SW 1271 (cell line): ENCODE measurements around the gene CLDN5.

Experiments used
- DNase-seq, 2 experiments: peaks; one replicate each; lab custom pipeline; 2025; lab: John Stamatoyannopoulos, UW

Gene CLDN5

DNA sequence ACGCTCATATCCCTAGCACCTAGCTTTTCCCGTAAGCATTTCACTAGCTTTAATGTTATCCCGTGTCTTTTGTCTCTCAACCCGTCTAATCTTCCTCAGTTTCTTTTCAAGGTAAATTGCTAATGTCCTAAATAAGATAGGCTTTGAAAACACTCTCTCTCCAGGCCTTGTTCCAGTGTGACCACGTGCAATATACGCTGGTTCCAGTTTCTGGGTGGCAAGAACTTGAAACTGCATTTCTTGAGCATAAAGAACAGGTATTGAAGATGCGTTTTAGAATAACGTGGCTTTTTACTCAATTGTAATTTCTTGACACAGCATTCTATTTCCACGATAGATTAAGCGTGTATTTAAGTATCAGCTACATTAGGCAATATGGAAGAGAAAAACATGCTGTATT lies 43.4 kb downstream of the CLDN5 start:
- no peak for DNase-seq

DNA sequence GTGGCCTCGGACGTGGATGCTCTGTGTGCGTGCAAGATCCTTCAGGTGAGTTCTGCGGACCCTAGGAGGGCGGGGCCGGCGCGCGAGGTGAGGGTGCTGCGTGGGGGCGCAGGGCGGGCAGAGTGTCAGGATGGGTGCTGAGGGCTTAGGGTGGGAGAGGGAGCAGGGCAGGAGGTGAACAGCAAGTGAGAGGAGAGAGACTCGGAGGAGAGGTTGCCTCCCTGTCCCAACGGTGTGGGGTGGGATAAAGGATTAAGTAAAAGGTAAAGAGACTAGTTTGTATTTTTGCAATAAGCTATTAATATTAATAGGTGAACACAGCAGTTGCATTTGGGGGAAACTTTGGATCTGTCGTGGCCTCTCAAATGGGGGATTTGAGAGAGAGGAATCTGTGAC lies 44.0 kb downstream of the CLDN5 start:
- no peak for DNase-seq

DNA sequence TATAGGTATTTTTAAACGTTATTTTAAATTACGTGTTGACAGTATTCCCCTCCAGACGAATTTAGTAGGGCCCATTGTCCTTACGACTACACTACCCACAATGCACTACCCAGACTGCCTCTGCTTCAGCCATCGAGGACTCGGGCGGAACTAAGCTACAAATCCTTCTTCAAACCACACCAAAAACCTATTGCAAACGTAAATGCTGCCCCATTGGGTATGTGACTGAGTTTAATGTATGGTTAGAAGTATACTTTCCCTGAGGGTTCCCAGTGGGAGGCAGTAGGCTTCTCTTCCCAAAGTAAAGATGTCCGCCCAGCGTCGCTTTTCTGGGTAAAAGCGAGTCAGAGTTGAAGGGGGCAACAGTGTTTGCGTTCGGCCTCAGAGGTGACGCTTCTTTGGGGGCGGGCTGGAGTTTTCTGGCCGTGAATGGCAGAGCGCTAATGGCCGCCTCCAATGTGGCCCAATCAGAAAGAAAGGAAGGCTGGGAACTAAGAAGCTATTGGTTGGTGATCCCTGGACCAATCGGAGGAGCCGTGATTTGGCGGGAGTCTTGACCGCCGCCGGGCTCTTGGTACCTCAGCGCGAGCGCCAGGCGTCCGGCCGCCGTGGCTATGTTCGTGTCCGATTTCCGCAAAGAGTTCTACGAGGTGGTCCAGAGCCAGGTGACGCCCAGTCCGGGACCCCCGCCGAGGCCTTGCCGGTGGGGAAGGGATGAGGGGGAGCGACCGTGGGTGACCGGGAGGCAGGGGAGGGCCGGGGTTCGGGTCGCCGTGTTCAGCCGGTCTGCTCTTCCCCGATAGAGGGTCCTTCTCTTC lies 44.6 kb downstream of the CLDN5 start, which contains the start of gene CDC45:
Gene CDC45 (plus strand): TSS at position 566 of the 818 bp plus-strand sequence. CDS start 49 bp downstream, at position 615.
- DNase-seq, result peak; percentile 87 to 96

DNA sequence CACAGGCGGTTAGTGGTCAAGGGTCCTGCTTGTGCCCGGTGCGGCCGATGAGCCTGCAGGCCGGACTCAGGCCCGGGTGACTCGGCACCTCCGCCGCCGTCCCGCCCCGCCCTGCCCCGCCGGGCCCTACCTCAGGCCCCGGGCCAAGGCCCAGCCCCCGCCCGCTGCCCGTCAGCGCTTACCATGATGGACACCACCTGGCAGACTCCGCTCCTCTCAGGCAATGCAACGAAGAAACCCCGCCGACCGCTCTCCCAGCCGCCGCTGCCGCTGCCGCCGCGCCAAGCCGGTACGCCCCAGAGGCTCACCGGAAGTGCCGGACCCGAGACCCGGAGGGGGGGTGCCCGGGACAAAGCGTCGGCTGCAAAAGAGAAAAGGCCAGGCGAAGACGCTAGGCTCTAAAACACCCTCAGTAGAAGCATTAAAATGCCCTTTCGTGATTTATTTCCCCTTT lies 45.3 kb downstream of the CLDN5 start, which contains the start of gene UFD1:
Gene UFD1 (minus strand): TSS at position 293 of the 454 bp plus-strand sequence. CDS start 108 bp downstream, at position 185.
- DNase-seq, result peak in 1 of 2 experiments; percentile 82

DNA sequence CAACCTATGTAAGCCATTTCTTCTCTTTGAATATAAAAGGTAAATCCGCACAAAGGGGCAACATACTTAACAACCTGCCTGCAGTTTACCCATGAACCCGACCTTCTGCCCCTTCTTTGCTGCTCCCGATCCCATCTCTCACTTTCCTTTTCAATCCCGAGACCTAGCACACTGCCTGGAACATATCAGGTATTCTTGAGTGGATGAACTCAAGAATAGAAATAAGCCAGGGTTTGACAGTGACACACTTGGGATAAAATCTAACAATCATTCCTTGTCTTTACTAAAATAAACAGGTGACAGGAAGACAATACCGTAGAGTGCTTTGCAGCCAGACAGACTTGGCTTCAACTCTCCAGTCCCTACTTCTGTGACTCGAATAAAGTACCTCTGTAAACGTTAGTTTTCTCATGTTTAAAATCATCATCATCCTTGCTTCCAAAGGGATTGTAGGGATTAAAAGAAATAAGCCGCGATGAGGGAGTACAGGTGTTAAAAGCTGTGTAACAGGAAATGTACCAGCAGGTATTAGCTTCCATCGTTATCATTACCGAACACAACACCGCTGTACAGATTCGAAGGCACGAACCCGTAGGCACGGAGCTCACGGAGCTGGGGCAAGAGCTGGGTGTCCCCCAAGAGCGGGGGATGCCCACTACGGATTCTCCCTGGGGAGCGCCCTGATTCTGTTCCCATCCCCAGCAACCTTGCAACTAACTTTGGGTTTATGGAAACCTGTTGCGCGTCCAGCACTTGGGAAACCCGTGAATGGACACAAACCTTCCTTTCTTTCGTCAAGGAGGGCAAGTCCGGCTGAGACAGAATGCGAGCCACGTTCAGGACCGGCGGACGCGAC lies 45.9 kb downstream of the CLDN5 start:
- no peak for DNase-seq

DNA sequence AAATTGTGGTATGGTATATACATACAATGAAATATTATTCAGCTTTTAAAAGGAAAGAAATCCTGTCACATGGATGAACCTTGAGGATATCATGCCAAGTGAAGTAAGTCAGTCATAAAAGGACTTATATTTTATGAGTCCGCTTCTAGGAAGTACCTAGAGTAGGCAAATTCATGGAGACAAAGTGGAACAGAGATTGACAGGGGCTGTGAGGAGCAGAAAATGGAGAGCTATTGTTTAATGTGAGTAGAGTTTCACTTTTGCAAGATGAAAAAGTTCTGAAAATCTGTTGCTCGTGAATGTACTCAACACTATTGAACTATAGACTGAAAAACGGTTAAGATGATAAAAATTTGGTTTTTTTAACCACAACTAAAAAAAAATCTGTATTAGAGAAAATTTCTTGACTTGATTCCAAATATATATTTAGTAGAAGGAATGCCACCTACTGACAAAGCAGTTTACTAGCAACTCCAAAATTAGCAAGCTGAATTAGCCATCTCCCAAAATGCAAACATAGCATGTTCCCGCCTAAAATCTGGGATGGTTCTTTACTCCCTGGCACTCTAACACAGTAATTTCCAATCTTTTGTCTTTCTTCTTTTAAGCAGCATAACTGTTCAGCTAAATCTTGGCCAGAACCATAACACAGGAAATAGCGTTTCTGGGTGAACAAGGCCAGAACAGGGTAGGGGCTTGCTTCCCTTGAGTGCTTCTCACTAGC lies 46.7 kb downstream of the CLDN5 start:
- no peak for DNase-seq

DNA sequence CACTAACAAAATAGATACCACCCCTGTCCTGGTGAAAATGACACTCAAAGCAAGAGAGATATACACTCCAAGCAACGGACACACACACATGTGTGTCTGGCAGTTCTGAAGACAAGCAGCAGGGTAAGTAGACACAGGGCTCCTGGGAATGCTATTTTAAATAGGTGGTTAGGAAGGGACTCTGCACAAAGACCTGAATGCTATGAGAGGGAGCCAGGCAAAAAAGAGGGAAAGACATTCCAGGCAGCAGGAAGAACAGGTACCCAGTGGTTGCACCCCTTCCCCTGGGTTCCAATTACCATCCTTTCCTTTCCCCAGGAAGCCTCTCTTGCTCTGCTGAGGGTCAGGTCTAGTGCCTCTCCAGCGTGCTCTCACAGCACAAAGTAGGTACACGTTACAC lies 48.2 kb downstream of the CLDN5 start:
- DNase-seq, result no peak

DNA sequence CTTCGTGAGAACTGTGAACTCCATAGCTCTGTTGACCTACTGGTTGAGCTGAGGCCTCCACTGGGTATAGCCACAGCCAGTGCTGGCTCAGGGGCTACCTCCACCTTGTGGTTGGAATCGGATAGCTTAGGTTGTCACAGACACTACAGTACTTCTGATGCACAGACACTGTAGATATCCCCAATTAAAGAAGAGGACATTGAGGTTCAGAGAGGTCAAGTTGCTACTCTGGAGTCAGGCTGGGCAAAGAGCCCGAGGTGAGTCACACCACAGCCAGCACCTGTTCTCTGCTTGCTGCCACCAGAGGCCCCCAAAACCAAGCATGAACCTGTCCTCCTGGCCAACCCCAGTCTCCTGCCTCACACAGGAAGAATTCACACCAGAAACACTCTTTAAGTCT lies 50.6 kb downstream of the CLDN5 start:
- no peak for DNase-seq
